ENCODE results near the gene SKI.
A peak's percentile ranks its signal among the peaks of the same experiment; 100 is the strongest.

The SKI gene

DNA sequence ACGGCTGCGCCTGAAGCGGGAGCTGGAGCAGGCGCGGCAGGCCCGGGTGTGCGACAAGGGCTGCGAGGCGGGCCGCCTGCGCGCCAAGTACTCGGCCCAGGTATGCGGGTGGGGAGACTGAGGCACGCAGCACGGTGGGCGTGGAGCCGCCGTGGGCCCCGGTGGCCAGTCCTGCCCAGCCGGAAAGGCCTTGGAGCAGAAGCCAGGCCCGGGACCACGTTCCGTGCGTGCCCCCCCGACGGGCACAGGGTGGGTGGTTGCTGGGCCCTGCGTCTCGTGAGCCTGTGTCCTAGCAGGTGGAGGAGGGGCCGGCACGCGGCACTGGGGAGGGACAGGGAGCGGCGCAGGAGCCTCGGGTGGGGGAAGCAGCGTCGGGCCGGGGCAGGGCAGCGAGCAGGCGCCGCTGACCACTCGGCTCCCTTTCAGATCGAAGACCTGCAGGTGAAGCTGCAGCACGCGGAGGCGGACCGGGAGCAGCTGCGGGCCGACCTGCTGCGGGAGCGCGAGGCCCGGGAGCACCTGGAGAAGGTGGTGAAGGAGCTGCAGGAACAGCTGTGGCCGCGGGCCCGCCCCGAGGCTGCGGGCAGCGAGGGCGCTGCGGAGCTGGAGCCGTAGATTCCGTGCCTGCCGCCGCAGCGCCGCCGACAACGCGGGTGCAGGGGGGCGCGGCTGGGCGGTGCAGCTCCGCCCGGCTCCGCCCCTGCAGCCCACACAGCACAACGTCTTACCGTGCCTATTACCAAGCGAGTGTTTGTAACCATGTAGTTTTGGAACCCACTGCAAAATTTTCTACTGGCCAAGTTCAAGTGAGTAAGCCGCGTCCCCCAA, 78.2 kb downstream of the SKI start:
- no peak for DNase-seq (ENCODE audit: low spot score)

GRCh38 chr1:2307064-2307605, 79.0 kb downstream of the SKI start:
- no peak for DNase-seq (ENCODE audit: low spot score)

DNA sequence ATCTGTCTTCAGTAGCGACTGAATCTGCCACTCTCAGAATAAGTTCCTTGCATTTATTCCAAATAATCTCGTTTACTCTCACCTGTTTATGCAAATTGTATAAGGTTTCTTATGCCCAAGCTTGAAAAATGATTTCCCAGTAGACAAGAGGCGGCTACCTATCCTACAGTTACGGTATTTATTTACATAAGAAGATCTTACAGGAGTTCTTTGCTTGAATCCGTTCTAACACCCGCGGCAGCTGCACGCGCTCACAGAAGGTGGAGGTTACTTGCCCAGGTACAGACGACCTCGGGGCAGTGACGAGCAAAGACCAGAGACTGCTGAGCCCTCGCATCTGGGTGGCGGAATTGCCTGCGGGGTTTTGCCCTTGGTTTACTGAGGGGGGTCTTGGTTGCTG, 79.9 kb downstream of the SKI start:
- no peak for DNase-seq (ENCODE audit: low spot score)

DNA sequence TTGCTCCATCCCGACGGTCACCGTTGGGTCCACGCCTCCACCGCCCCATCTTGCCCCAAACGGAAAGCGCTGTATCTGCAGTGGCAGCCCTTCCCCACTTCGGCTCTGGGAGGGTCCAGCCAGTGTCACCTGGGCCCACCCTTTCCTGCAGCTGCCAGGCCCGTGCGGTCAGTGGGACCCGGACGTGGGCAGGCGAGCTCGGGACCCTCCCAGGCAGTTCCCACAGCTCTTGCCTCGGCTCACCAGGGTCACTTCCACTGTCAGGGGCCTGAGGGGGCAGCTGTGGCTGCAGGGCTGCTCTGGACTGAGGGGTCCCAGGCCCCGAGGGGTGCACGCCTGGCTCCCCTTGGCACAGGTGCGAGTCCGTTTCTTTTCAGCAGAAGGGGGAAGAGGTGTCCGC, 80.7 kb downstream of the SKI start:
- no peak for DNase-seq (ENCODE audit: low spot score)

- DNase-seq (ENCODE audit: low spot score), result no peak
These were observed 82.4 kb downstream of the SKI start for GRCh38 chr1:2310332-2311183.

- DNase-seq (ENCODE audit: low spot score), result peak; percentile 27
These were observed 83.3 kb downstream of the SKI start for GRCh38 chr1:2311184-2312032.

GRCh38 chr1:2312160-2312514, 84.0 kb downstream of the SKI start:
- DNase-seq (ENCODE audit: low spot score), result no peak

GRCh38 chr1:2312515-2313301, 84.6 kb downstream of the SKI start:
- DNase-seq (ENCODE audit: low spot score), result no peak

- no peak for DNase-seq (ENCODE audit: low spot score)
These were observed 85.6 kb downstream of the SKI start for GRCh38 chr1:2313651-2314261.

DNA sequence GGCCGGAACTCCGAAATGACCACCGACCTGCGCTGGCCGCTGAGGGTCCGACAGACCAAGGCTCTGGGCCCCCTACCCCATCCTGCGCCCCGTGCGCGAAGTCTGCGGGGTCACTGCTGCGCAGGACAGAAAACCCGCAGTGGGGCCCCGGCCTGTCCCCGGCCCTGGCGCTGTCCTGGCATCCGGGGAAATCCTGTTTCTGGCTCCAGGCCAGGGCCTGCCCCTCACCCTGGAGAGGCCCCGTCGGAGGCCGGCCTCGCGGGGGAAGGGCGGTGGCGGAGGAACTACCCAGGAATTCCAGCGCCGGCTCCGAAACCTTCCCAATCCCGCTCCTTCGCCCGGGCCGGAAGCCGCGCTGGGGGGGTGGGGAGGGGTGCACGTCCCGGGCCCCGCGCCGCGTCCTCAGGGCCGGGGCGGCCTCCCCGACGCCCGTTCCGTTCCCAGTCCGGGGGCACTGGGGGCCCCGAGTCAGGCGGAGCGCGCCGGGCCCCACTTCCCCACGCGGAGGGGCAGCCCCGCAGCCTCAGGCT, 86.2 kb downstream of the SKI start:
- no peak for DNase-seq (ENCODE audit: low spot score)

GRCh38 chr1:2314803-2315673, 86.9 kb downstream of the SKI start:
- peak; percentile 1 for DNase-seq (ENCODE audit: low spot score)

- DNase-seq (ENCODE audit: low spot score), result no peak
These were observed 87.7 kb downstream of the SKI start for GRCh38 chr1:2315674-2316450.

- no peak for DNase-seq (ENCODE audit: low spot score)
These were observed 88.4 kb downstream of the SKI start for GRCh38 chr1:2316451-2316961.

DNA sequence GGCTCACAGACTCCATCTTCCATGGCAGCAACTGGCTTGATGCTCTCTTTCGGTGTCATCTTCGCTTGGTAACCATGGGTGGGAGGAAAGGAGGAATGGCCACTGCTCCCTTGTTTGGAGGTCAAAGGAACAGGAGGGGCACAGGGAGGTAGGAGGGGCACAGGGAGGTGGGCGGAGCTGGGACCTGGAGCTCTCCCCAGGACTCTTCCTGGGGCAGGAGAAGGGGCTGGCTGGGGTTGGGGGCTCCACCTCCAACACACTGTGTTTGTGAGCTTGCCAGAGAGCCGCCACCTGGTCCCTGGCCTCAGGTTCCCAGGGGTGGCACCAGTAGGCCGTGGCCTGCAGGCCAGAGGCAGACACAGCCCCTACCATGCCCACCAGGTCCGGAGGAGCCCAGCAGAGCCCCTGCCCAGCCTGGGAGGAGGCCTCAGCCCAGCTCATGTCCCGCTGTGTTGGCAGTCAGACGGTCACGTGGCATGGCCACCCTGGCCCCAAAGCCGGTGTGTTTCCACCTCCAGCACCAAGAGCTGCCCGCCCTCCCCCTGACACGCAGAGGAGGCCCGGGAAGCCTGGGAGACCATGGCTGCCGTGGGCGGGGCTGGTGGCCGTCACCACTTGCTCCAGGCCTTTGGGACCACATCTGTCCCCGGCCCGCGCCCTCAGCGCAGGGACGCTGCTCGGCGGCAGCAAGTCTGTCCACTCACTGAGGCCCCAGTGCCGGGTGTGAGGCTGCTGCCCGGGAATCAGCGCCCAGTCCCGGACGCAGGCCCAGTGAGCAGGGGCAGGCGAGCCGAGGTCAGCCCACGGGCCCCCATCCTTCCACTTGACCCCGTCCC, 89.3 kb downstream of the SKI start:
- DNase-seq (ENCODE audit: low spot score), result no peak

- no peak for DNase-seq (ENCODE audit: low spot score)
These were observed 90.5 kb downstream of the SKI start for GRCh38 chr1:2318314-2319278.

DNA sequence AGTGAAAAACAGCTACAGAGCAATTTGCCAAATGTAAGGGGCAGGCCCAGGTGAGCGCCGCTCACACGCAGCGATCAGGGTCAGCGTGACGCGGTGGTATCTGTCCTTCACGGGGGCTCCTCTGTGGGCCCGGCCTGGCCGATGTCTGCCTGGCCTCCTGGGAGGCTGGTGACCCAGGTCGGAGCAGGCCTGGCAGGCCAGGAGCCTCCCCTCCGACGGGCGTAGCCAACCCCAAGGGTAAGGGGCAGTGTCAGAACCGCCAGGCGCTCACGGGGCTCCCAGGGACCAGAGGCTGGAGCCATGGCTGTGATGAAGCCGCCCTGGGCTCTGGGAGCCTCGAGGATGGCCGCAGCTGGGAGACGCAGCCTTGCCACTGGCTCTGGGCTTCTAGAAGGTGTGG, 91.2 kb downstream of the SKI start:
- no peak for DNase-seq (ENCODE audit: low spot score)
